Lung (tissue), 12 donors: ENCODE results near the gene CFAP91. TPM values are rescaled to one million over a fixed set of nuclear protein-coding genes. Genes with fewer than 3 reads are reported as not detected.

Experiments used
- ATAC-seq: fragments of 200-7000 bp; cut with Tn5 transposase; one replicate; pipeline ENCODE4 v1.9.1; 2020; ENCODE audit warnings: moderate number of reproducible peaks; ENCODE audit not compliant: insufficient read depth, low FRiP score
- DNase-seq, 3 donors: peaks; one replicate each; pipeline ENCODE4 v3.0.0-alpha.2; 2013 to 2017
- H3K27ac ChIP-seq, 2 donors: one replicate each; pipeline ENCODE4 v1.5.1; 2013; ENCODE audit warnings: mild to moderate bottlenecking in 2 of 2, moderate library complexity in 2 of 2, control low read depth in 1 of 2, inconsistent platforms in 1 of 2, low read depth in 1 of 2, low read length in 1 of 2
- H3K27me3 ChIP-seq, 3 donors: one replicate each; pipeline ENCODE4 v1.5.1; 2013; ENCODE audit warnings: low read length in 2 of 3; ENCODE audit not compliant: control insufficient read depth in 3 of 3, insufficient read depth in 3 of 3
- H3K36me3 ChIP-seq, 4 donors: one replicate each; pipeline ENCODE4 v1.5.1; 2013; ENCODE audit warnings: low read length in 4 of 4, mild to moderate bottlenecking in 1 of 4, moderate library complexity in 1 of 4; ENCODE audit not compliant: control insufficient read depth in 4 of 4, insufficient read depth in 4 of 4
- H3K4me1 ChIP-seq, 5 donors: one replicate each; pipeline ENCODE4 v1.5.1; 2013; ENCODE audit warnings: low read length in 5 of 5, mild to moderate bottlenecking in 2 of 5, moderate library complexity in 1 of 5; ENCODE audit not compliant: control insufficient read depth in 5 of 5, insufficient read depth in 5 of 5
- H3K4me3 ChIP-seq: one replicate; pipeline ENCODE4 v1.5.1; 2013; ENCODE audit warnings: mild to moderate bottlenecking, control low read depth, moderate library complexity
- H3K9ac ChIP-seq, 2 donors: one replicate each; pipeline ENCODE4 v1.5.1; 2013; ENCODE audit warnings: low read length in 2 of 2, control low read depth in 1 of 2; ENCODE audit not compliant: insufficient read depth in 1 of 2
- H3K9me3 ChIP-seq, 4 donors: one replicate each; pipeline ENCODE4 v1.5.1; 2013; ENCODE audit warnings: low read length in 3 of 4, mild to moderate bottlenecking in 1 of 4, moderate library complexity in 1 of 4; ENCODE audit not compliant: control insufficient read depth in 4 of 4, insufficient read depth in 3 of 4
- WGBS, 2 donors: extraction: QIAGEN DNeasy Blood & Tissue Kit; methylation state at CpG; one replicate each; pipeline ENCODE4 v1.1.7; 2013; 5-methylcytosine and 5-hydroxymethylcytosine counted together
- polyA plus RNA-seq, 2 donors: library from polyadenylated mRNA; stranded (reverse); fragments of 200-250 nt; gene quantifications; one replicate each; pipeline ENCODE4 v1.2.1, GENCODE V29; 2013
- total RNA-seq, 2 donors: library from RNA; depleted of rRNA in 1 of 2; stranded (reverse); fragments of >200 nt in 1 of 2; gene quantifications; one replicate each; pipeline ENCODE4 v1.2.1, GENCODE V29; 2014 to 2021
- TF ChIP-seq, protein P1 (sequence below): IDR thresholded peaks from 2 replicates; pipeline ENCODE4 v1.5.1; 2012; ENCODE audit warnings: mild to moderate bottlenecking; ENCODE audit errors: control extremely low read depth, extremely low read depth
- donor health status: control.
- donor health status: control.
- donor health status: Bipolar disorder and iron deficiency.
- donor health status: healthy.
- donor health status: DM: yes; HTN: yes; CAD: no.

The CFAP91 gene
- total and polyA plus RNA-seq, 4 donors: 3.4 to 19.0 (median 11.1) TPM

DNA sequence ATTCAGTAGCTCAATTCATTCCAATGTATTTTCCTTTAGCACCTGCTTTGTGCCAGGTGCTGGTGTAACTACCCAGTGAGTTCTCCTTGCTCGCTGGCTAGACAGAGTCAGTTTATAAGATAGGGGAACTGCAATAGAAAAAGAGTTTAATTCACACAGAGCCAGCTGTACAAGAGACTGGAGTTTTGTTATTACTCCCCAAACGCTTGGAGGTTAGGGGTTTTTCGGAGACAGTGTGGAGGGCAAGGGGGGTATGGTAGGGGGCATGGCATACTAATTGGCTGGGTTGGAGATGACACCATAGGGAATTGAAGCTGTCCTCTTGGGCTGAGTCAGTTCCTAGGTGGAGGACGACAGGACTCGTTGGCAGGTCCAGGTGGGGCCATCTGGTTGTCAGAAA, 5.4 kb upstream of the CFAP91 start:
- TF ChIP-seq, protein P1, sequence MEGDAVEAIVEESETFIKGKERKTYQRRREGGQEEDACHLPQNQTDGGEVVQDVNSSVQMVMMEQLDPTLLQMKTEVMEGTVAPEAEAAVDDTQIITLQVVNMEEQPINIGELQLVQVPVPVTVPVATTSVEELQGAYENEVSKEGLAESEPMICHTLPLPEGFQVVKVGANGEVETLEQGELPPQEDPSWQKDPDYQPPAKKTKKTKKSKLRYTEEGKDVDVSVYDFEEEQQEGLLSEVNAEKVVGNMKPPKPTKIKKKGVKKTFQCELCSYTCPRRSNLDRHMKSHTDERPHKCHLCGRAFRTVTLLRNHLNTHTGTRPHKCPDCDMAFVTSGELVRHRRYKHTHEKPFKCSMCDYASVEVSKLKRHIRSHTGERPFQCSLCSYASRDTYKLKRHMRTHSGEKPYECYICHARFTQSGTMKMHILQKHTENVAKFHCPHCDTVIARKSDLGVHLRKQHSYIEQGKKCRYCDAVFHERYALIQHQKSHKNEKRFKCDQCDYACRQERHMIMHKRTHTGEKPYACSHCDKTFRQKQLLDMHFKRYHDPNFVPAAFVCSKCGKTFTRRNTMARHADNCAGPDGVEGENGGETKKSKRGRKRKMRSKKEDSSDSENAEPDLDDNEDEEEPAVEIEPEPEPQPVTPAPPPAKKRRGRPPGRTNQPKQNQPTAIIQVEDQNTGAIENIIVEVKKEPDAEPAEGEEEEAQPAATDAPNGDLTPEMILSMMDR: no peak
- 86 to 93% methylated on average over 5 of the region's 5 CpGs for WGBS, 2 donors
- no peak for ATAC-seq

DNA sequence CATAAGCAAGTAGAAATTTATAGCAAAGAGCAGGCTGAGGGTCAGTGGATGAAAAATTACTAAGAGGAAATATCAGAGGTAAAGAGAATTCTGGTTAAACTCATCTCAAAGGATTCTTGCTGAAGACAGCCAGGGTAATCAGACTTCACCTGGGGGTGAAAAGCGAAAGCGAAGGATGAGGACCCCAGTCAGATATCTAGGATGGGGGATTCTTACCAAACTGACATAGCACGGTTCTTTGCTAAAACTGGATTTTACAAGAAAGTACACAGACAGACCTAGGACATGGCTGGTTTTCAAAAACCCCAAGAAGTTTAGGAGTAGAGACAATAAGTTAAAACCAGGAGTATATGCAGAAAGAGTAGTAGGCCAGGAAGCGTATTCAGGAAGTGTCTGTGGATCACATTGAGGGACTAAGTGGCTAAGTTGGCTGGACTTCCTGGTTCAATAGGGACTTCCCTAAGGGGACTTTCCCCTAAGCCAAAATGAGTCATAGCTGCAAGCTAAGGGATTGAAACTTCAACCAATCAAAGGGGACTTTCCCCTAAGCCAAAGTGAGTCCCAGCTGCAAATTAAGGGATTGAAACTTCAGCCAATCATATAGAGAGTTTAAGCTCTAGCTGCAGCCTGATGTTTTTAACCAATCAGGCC, 2.4 kb upstream of the CFAP91 start:
- H3K9ac ChIP-seq: no peak overlapping the region
- no peaks in the 10 kb centered on the region for H3K27me3 ChIP-seq
- H3K4me3 ChIP-seq: no peak overlapping the region
- WGBS, 2 donors: 82% methylated on average over 4 of the region's 4 CpGs
- peaks cover 0 to 2% (median 0%) of the 10 kb centered on the region in 4 donors for H3K9me3 ChIP-seq
- H3K36me3 ChIP-seq: no peaks in the 10 kb centered on the region
- H3K4me1 ChIP-seq: peaks cover 0 to 15% (median 2%) of the 10 kb centered on the region in 5 donors
- ATAC-seq (no peak), DNase-seq (no peak)
- peak overlapping the region in 1 of 2 donors; percentile 40 for H3K27ac ChIP-seq
- TF ChIP-seq, protein P1: no peak

More for the DNA sequence above, 5.4 kb upstream of the CFAP91 start:
- H3K4me3 ChIP-seq: no peak overlapping the region
- peaks cover 0 to 2% (median 0%) of the 10 kb centered on the region in 4 donors for H3K9me3 ChIP-seq
- H3K27me3 ChIP-seq: no peaks in the 10 kb centered on the region
- H3K27ac ChIP-seq: no peak overlapping the region
- DNase-seq: no peak
- H3K9ac ChIP-seq: no peak overlapping the region
- peaks cover 0 to 4% (median 2%) of the 10 kb centered on the region in 5 donors for H3K4me1 ChIP-seq
- no peaks in the 10 kb centered on the region for H3K36me3 ChIP-seq

DNA sequence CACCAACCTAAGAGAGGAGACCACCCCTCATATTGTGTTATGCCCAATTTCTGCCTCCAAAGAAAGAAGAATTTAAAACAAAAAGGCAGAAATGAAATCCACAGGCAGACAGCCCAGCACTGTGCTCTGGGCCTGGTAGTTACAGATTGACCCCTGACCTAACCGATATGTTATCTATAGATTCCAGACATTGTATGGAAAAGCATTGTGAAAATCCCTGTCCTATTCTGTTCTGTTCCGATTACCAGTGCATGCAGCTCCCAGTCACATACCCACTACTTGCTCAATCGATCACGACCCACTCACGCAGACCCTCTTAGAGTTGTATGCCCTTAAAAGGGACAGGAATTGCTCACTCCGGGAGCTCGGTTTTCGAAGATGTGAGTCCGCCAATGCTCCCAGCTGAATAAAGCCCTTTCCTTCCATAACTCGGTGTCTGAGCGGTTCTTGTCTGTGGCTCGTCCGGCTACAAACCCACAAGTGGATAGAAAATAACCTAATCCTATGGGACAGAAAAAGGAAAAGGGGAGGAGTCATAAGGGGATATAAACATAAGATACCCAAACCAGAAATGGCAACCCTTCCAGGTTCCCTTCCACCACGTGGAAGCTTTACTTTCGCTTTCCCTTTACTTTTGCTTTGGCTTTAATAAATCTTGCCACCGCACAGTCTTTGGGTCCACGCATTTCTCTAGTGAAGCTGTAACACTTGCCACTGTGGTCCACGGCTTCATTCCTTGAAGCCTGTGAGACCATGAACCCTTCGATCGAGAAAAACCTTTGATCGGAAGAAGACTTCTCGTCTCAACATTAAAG, 1.7 kb upstream of the CFAP91 start:
- peaks cover 0 to 15% (median 2%) of the 10 kb centered on the region in 5 donors for H3K4me1 ChIP-seq
- TF ChIP-seq, protein P1: no peak
- H3K4me3 ChIP-seq: no peak overlapping the region
- no peak for ATAC-seq
- peaks cover 0 to under 1% (median 0%) of the 10 kb centered on the region in 4 donors for H3K9me3 ChIP-seq
- no peaks in the 10 kb centered on the region for H3K36me3 ChIP-seq
- no peak overlapping the region for H3K27ac ChIP-seq
- WGBS, 2 donors: 88 to 90% methylated on average over 22 of the region's 22 CpGs
- H3K27me3 ChIP-seq: no peaks in the 10 kb centered on the region
- H3K9ac ChIP-seq: no peak overlapping the region
- no peak for DNase-seq
